Natural killer cell (primary cell): Measurements from ENCODE around the gene FLYWCH2. TPM values are rescaled to one million over a fixed set of nuclear protein-coding genes. Genes with fewer than 3 reads are reported as not detected.
A peak's percentile ranks its signal among the peaks of the same experiment; 100 is the strongest.

Experiments used
- ATAC-seq, 3 donors: fragments of 150-1000 bp in 2 of 3; fragments of 200-7000 bp in 1 of 3; cut with Tn5 transposase; 1 replicate in 1 of 3; 2 replicates in 2 of 3; pipeline ENCODE4 v1.10.0; 2021; ENCODE audit warnings: mild to moderate bottlenecking in 2 of 3, moderate library complexity in 2 of 3
- DNase-seq, 2 donors: peaks; one replicate each; pipeline versions ENCODE4 v3.0.0 to v3.0.0-alpha.2; 2013 to 2021; ENCODE audit warnings: mixed read lengths in 1 of 2
- H3K27ac ChIP-seq: one replicate; pipeline ENCODE4 v1.5.1; 2013; ENCODE audit warnings: mild to moderate bottlenecking, low read length
- H3K27me3 ChIP-seq: one replicate; pipeline ENCODE4 v1.6.1; 2013; ENCODE audit warnings: low read length; ENCODE audit not compliant: control insufficient read depth, insufficient read depth
- H3K36me3 ChIP-seq: one replicate; pipeline ENCODE4 v1.6.1; 2013; ENCODE audit warnings: low read length; ENCODE audit not compliant: control insufficient read depth, insufficient read depth
- H3K4me1 ChIP-seq: one replicate; pipeline ENCODE4 v1.6.1; 2013; ENCODE audit warnings: low read length; ENCODE audit not compliant: control insufficient read depth, insufficient read depth
- H3K4me3 ChIP-seq: one replicate; pipeline ENCODE4 v1.5.1; 2013; ENCODE audit warnings: low read length
- H3K9me3 ChIP-seq: one replicate; pipeline ENCODE4 v1.6.1; 2013; ENCODE audit warnings: low read length; ENCODE audit not compliant: control insufficient read depth, insufficient read depth
- H3K27ac Mint-ChIP-seq, 2 donors: one replicate each; pipeline ENCODE4 v1.8.0; 2022; ENCODE audit warnings: mild to moderate bottlenecking in 2 of 2, mixed read lengths in 2 of 2, moderate library complexity in 1 of 2
- H3K27me3 Mint-ChIP-seq, 2 donors: one replicate each; pipeline ENCODE4 v1.8.0; 2022; ENCODE audit warnings: low read depth in 2 of 2, mixed read lengths in 2 of 2
- H3K36me3 Mint-ChIP-seq: one replicate; pipeline ENCODE4 v1.8.0; 2022; ENCODE audit warnings: mixed read lengths
- H3K4me1 Mint-ChIP-seq, 2 donors: one replicate each; pipeline ENCODE4 v1.8.0; 2022; ENCODE audit warnings: mixed read lengths in 2 of 2
- H3K4me3 Mint-ChIP-seq: one replicate; pipeline ENCODE4 v1.8.0; 2022; ENCODE audit warnings: mild to moderate bottlenecking, moderate library complexity, mixed read lengths
- H3K9me3 Mint-ChIP-seq, 2 donors: one replicate each; pipeline ENCODE4 v1.8.0; 2022; ENCODE audit warnings: mixed read lengths in 2 of 2
- CTCF ChIP-seq: fragments of 200-600 bp; IDR thresholded peaks from one replicate; pipeline ENCODE4 v1.8.0; 2022; ENCODE audit warnings: antibody characterized with exemption
- WGBS: methylation state at CpG from one replicate; pipeline ENCODE4 v1.1.7; 2013; ENCODE audit warnings: missing lambda C conversion rate; ENCODE audit not compliant: insufficient coverage; 5-methylcytosine and 5-hydroxymethylcytosine counted together
- intact Hi-C: fragments of 100-400 bp; cut with micrococcal nuclease; formaldehyde crosslinking; loops from one replicate; pipeline ENCODE4 v1.14.2; 2022
- total RNA-seq, 4 donors: library from RNA; stranded (reverse); fragments of 120-200 nt in 1 of 4; gene quantifications; one replicate each; pipeline versions ENCODE4 v1.2.3 to v1.2.4, GENCODE V29; 2013 to 2022

The FLYWCH2 gene
- total RNA-seq, 3 donors from 2014 or later (not counting 1 experiment from before 2014, with no cell fraction given) = 12.0 to 12.7 (median 12.6) TPM

GRCh38 chr16:2881783-2882649 lies 999 bp upstream of the FLYWCH2 start:
- peak overlapping the region; percentile 94 to 96 for H3K27ac Mint-ChIP-seq
- H3K4me1 Mint-ChIP-seq = peaks cover 7 to 18% of the 10 kb centered on the region in 2 donors
- DNase-seq (peak; percentile 44 to 62), ATAC-seq (no peak)
- no peaks in the 10 kb centered on the region for H3K9me3 Mint-ChIP-seq
- peak overlapping the region; percentile 89 for H3K4me3 Mint-ChIP-seq
- Histone ChIP-seq H3K4me1 (peaks cover 15% of the 10 kb centered on the region), H3K9me3 (no peaks in the 10 kb centered on the region), H3K4me3 (peak overlapping the region; percentile 66), H3K27ac (peak overlapping the region; percentile 91), H3K27me3 (no peaks in the 10 kb centered on the region), H3K36me3 (no peaks in the 10 kb centered on the region)
- no peaks in the 10 kb centered on the region for H3K36me3 Mint-ChIP-seq
- TF ChIP-seq CTCF = no peak
- 6% methylated on average over 52 of the region's 52 CpGs for WGBS
- intact Hi-C loops = loop anchor here (2.0 to 5.0 kb wide), 2 partner anchors 40 to 45 kb away; no protein-coding TSS in a partner anchor
- no peaks in the 10 kb centered on the region for H3K27me3 Mint-ChIP-seq

GRCh38 chr16:2883458-2883908 lies 468 bp downstream of the FLYWCH2 start:
- H3K9me3 Mint-ChIP-seq = no peaks in the 10 kb centered on the region
- H3K36me3 ChIP-seq = no peaks in the 10 kb centered on the region
- peaks cover 15% of the 10 kb centered on the region for H3K4me1 ChIP-seq
- peak overlapping the region; percentile 89 for H3K4me3 Mint-ChIP-seq
- H3K36me3 Mint-ChIP-seq = no peaks in the 10 kb centered on the region
- no peaks in the 10 kb centered on the region for H3K9me3 ChIP-seq
- TF ChIP-seq CTCF = no peak
- intact Hi-C loops = loop anchor here (1.0 to 5.0 kb wide), 3 partner anchors 22 to 43 kb away; no protein-coding TSS in a partner anchor
- ATAC-seq = no peak
- no peaks in the 10 kb centered on the region for H3K27me3 Mint-ChIP-seq
- H3K27ac Mint-ChIP-seq = peak overlapping the region; percentile 94 to 96
- peak overlapping the region; percentile 91 for H3K27ac ChIP-seq
- peak overlapping the region; percentile 66 for H3K4me3 ChIP-seq
- H3K4me1 Mint-ChIP-seq = peaks cover 7 to 18% of the 10 kb centered on the region in 2 donors
- DNase-seq = peak in 1 of 2 donors; percentile 34
- under 1% methylated on average over 31 of the region's 31 CpGs for WGBS
- no peaks in the 10 kb centered on the region for H3K27me3 ChIP-seq

- H3K4me1 ChIP-seq = peaks cover 15% of the 10 kb centered on the region
- no peak for ATAC-seq
- intact Hi-C loops = loop anchor here (5.0 kb wide), 1 partner anchor 42 kb away; no protein-coding TSS in a partner anchor
- H3K9me3 ChIP-seq = no peaks in the 10 kb centered on the region
- no peaks in the 10 kb centered on the region for H3K36me3 ChIP-seq
- Mint-ChIP-seq H3K36me3 (no peaks in the 10 kb centered on the region), H3K4me3 (peak overlapping the region; percentile 81), H3K4me1 (peaks cover 7 to 18% of the 10 kb centered on the region in 2 donors), H3K27me3 (no peaks in the 10 kb centered on the region), H3K9me3 (no peaks in the 10 kb centered on the region), H3K27ac (peak overlapping the region; percentile 94 to 96)
- no peak overlapping the region for H3K4me3 ChIP-seq
- no peak overlapping the region for H3K27ac ChIP-seq
- WGBS = 84% methylated on average over 16 of the region's 18 CpGs
- no peaks in the 10 kb centered on the region for H3K27me3 ChIP-seq
- no peak for TF ChIP-seq CTCF
- DNase-seq = no peak
Measured at GRCh38 chr16:2884041-2884451, 1.0 kb downstream of the FLYWCH2 start.
